ENCODE measurements around the gene STARD9.

- TF ChIP-seq EZH2 (IDR thresholded peaks at IDR 0.05; ENCODE audit: insufficient read depth, poor library complexity, severe bottlenecking) (no peak), EZH2phosphoT487 (IDR thresholded peaks at IDR 0.05; ENCODE audit: insufficient read depth, low read depth) (no peak)
Measured at GRCh38 chr15:42605796-42606195, 30.4 kb downstream of the STARD9 start.

All from GM23248 (cell line).